Measurements from ENCODE around the gene DLG1. TPM values are rescaled to one million over a fixed set of nuclear protein-coding genes. Genes with fewer than 3 reads are reported as not detected.

Gene DLG1
- total and polyA plus RNA-seq, 9 of the 15 experiments (the other 6 are each of a cell fraction or from before 2014, with no cell fraction given), result 9.4 to 63.5 (median 43.6) TPM

- no peak for TF ChIP-seq MGA (IDR thresholded peaks at IDR 0.05)
- no peak for TF ChIP-seq KAT2B (IDR thresholded peaks at IDR 0.05; ENCODE audit: low read depth, low read length)
- no peak for TF ChIP-seq PHB2 (IDR thresholded peaks at IDR 0.05; ENCODE audit: low read depth)
- peak; percentile 73 for TF ChIP-seq LEF1 (IDR thresholded peaks at IDR 0.05)
- TF ChIP-seq OTX1 (CRISPR knock-in tag; IDR thresholded peaks at IDR 0.05), result no peak
- no peak for TF ChIP-seq TRIM25 (IDR thresholded peaks at IDR 0.05; ENCODE audit: borderline replicate concordance)
- no peak for TF ChIP-seq GTF2F1 (IDR thresholded peaks at IDR 0.05; ENCODE audit: low read depth, low read length)
- peak; percentile 72; the same call in 1 of the 2 replicates for TF ChIP-seq POLR2AphosphoS5 (IDR thresholded peaks at IDR 0.05; ENCODE audit: control insufficient read depth, insufficient read depth, low read depth, low read length)
- no peak for TF ChIP-seq PATZ1 (CRISPR knock-in tag; IDR thresholded peaks at IDR 0.05; ENCODE audit: borderline replicate concordance)
- TF ChIP-seq MTA1 (IDR thresholded peaks at IDR 0.05; ENCODE audit: borderline replicate concordance), result 0 out of 2 replicates have a peak, but pooled peaks have one; percentile 15
- TF ChIP-seq IFI16 (CRISPR knock-in tag; IDR thresholded peaks at IDR 0.05), result no peak
- TF ChIP-seq EP300 (IDR thresholded peaks at IDR 0.05; ENCODE audit: low read length), result no peak
- TF ChIP-seq ZNF780A (CRISPR knock-in tag; IDR thresholded peaks at IDR 0.05), result no peak
Observed at GRCh38 chr3:197298341-197298944, at the start of gene DLG1 (continued).
